Activated T-cell treated with anti-CD3 and anti-CD28 coated beads, Interleukin-2, amount 50 U/mL, for 4 hours (primary cell): ENCODE results near the gene GABRB2. TPM values are rescaled to one million over a fixed set of nuclear protein-coding genes. Genes with fewer than 3 reads are reported as not detected.
"Not testable (repeated sequence)": the region's sequence is repeated elsewhere in the genome, so short reads cannot be mapped to it uniquely, and the experiment has no call there.

Experiments used
- ATAC-seq, 2 donors: fragments of 200-7000 bp; cut with Tn5 transposase; one replicate each; pipeline ENCODE4 v1.10.0; 2021
- DNase-seq: peaks from one replicate; pipeline ENCODE4 v3.0.0-alpha.2; 2020
- H3K27me3 Mint-ChIP-seq: one replicate; pipeline ENCODE4 v1.8.0; 2021; ENCODE audit warnings: low read depth, mixed read lengths
- H3K36me3 Mint-ChIP-seq: one replicate; pipeline ENCODE4 v1.8.0; 2022; ENCODE audit warnings: mixed read lengths; ENCODE audit not compliant: insufficient read depth
- H3K4me1 Mint-ChIP-seq: one replicate; pipeline ENCODE4 v1.8.0; 2021; ENCODE audit warnings: low read depth, mixed read lengths
- H3K4me3 Mint-ChIP-seq: one replicate; pipeline ENCODE4 v1.8.0; 2021; ENCODE audit warnings: mild to moderate bottlenecking, moderate library complexity, mixed read lengths
- H3K9me3 Mint-ChIP-seq: one replicate; pipeline ENCODE4 v1.8.0; 2021; ENCODE audit warnings: mixed read lengths
- total RNA-seq, 3 donors: library from RNA; stranded (reverse); gene quantifications; one replicate each; pipeline ENCODE4 v1.2.1, GENCODE V29; 2021

GABRB2 gene
- total RNA-seq, 3 donors from 2014 or later: not detected

- Mint-ChIP-seq H3K4me3 (no peak overlapping the region), H3K27me3 (no peaks in the 10 kb centered on the region), H3K4me1 (no peaks in the 10 kb centered on the region), H3K9me3 (peaks cover 3% of the 10 kb centered on the region), H3K36me3 (no peaks in the 10 kb centered on the region)
- no peak for ATAC-seq
- DNase-seq: no peak
Measured at GRCh38 chr5:161284445-161284844, 262.1 kb downstream of the GABRB2 start.

GRCh38 chr5:161283296-161283695, 263.2 kb downstream of the GABRB2 start:
- DNase-seq: no peak
- Mint-ChIP-seq H3K9me3 (peaks cover 3% of the 10 kb centered on the region), H3K4me1 (no peaks in the 10 kb centered on the region), H3K36me3 (no peaks in the 10 kb centered on the region), H3K4me3 (no peak overlapping the region), H3K27me3 (no peaks in the 10 kb centered on the region)
- no peak for ATAC-seq

GRCh38 chr5:161278739-161279660, 267.5 kb downstream of the GABRB2 start:
- DNase-seq (no peak), ATAC-seq (no peak)

GRCh38 chr5:161277011-161277410, 269.5 kb downstream of the GABRB2 start:
- H3K4me3 Mint-ChIP-seq: no peak overlapping the region
- H3K36me3 Mint-ChIP-seq: no peaks in the 10 kb centered on the region
- no peaks in the 10 kb centered on the region for H3K27me3 Mint-ChIP-seq
- H3K4me1 Mint-ChIP-seq: no peaks in the 10 kb centered on the region
- ATAC-seq (no peak), DNase-seq (no peak)
- H3K9me3 Mint-ChIP-seq: peaks cover 3% of the 10 kb centered on the region

More at GRCh38 chr5:161278739-161279660, 267.5 kb downstream of the GABRB2 start:
- H3K4me3 Mint-ChIP-seq: no peak overlapping the region
- no peaks in the 10 kb centered on the region for H3K4me1 Mint-ChIP-seq
- no peaks in the 10 kb centered on the region for H3K27me3 Mint-ChIP-seq
- H3K36me3 Mint-ChIP-seq: no peaks in the 10 kb centered on the region
- H3K9me3 Mint-ChIP-seq: peaks cover 3% of the 10 kb centered on the region

GRCh38 chr5:161274951-161275350, 271.6 kb downstream of the GABRB2 start:
- H3K27me3 Mint-ChIP-seq: no peaks in the 10 kb centered on the region
- DNase-seq: no peak
- ATAC-seq: no peak
- no peaks in the 10 kb centered on the region for H3K9me3 Mint-ChIP-seq
- H3K4me3 Mint-ChIP-seq: no peak overlapping the region
- no peaks in the 10 kb centered on the region for H3K4me1 Mint-ChIP-seq
- no peaks in the 10 kb centered on the region for H3K36me3 Mint-ChIP-seq

- peaks cover 7% of the 10 kb centered on the region for H3K9me3 Mint-ChIP-seq
- no peak overlapping the region for H3K4me3 Mint-ChIP-seq
- no peaks in the 10 kb centered on the region for H3K4me1 Mint-ChIP-seq
- H3K27me3 Mint-ChIP-seq: no peaks in the 10 kb centered on the region
- ATAC-seq: no peak
- H3K36me3 Mint-ChIP-seq: no peaks in the 10 kb centered on the region
- no peak for DNase-seq
Measured at GRCh38 chr5:161273410-161273809, 273.1 kb downstream of the GABRB2 start.

- H3K27me3 Mint-ChIP-seq: no peaks in the 10 kb centered on the region
- peaks cover 8% of the 10 kb centered on the region for H3K9me3 Mint-ChIP-seq
- no peak for DNase-seq
- H3K4me3 Mint-ChIP-seq: no peak overlapping the region
- no peaks in the 10 kb centered on the region for H3K36me3 Mint-ChIP-seq
- ATAC-seq: no peak
- H3K4me1 Mint-ChIP-seq: no peaks in the 10 kb centered on the region
Measured at GRCh38 chr5:161271816-161272215, 274.7 kb downstream of the GABRB2 start.

GRCh38 chr5:161269125-161269524, 277.4 kb downstream of the GABRB2 start:
- no peaks in the 10 kb centered on the region for H3K27me3 Mint-ChIP-seq

GRCh38 chr5:161266954-161267353, 279.6 kb downstream of the GABRB2 start:
- Mint-ChIP-seq H3K9me3 (peaks cover 8% of the 10 kb centered on the region), H3K27me3 (no peaks in the 10 kb centered on the region), H3K36me3 (no peaks in the 10 kb centered on the region), H3K4me1 (no peaks in the 10 kb centered on the region), H3K4me3 (no peak overlapping the region)
- ATAC-seq (no peak), DNase-seq (no peak)

More at GRCh38 chr5:161269125-161269524, 277.4 kb downstream of the GABRB2 start:
- ATAC-seq (no peak), DNase-seq (no peak)
- H3K4me3 Mint-ChIP-seq: no peak overlapping the region
- no peaks in the 10 kb centered on the region for H3K4me1 Mint-ChIP-seq
- no peaks in the 10 kb centered on the region for H3K36me3 Mint-ChIP-seq
- peaks cover 8% of the 10 kb centered on the region for H3K9me3 Mint-ChIP-seq

- H3K4me3 Mint-ChIP-seq: no peak overlapping the region
- no peak for ATAC-seq
- no peaks in the 10 kb centered on the region for H3K27me3 Mint-ChIP-seq
- H3K36me3 Mint-ChIP-seq: no peaks in the 10 kb centered on the region
- H3K9me3 Mint-ChIP-seq: peaks cover 8% of the 10 kb centered on the region
- no peak for DNase-seq
- no peaks in the 10 kb centered on the region for H3K4me1 Mint-ChIP-seq
Measured at GRCh38 chr5:161265006-161265405, 281.5 kb downstream of the GABRB2 start.

- no peak for ATAC-seq
- Mint-ChIP-seq H3K4me3 (no peak overlapping the region), H3K27me3 (no peaks in the 10 kb centered on the region), H3K36me3 (no peaks in the 10 kb centered on the region), H3K9me3 (no peaks in the 10 kb centered on the region), H3K4me1 (no peaks in the 10 kb centered on the region)
- no peak for DNase-seq
Measured at GRCh38 chr5:161263191-161263590, 283.3 kb downstream of the GABRB2 start.

GRCh38 chr5:161261668-161262323, 284.7 kb downstream of the GABRB2 start:
- Mint-ChIP-seq H3K27me3 (no peaks in the 10 kb centered on the region), H3K36me3 (no peaks in the 10 kb centered on the region), H3K4me1 (no peaks in the 10 kb centered on the region), H3K4me3 (no peak overlapping the region), H3K9me3 (no peaks in the 10 kb centered on the region)
- no peak for ATAC-seq
- no peak for DNase-seq

GRCh38 chr5:161258438-161258837, 288.1 kb downstream of the GABRB2 start:
- ATAC-seq (no peak), DNase-seq (no peak)
- Mint-ChIP-seq H3K9me3 (no peaks in the 10 kb centered on the region), H3K27me3 (no peaks in the 10 kb centered on the region), H3K4me1 (no peaks in the 10 kb centered on the region), H3K36me3 (no peaks in the 10 kb centered on the region), H3K4me3 (no peak overlapping the region)

- ATAC-seq (no peak), DNase-seq (no peak)
- Mint-ChIP-seq H3K27me3 (no peaks in the 10 kb centered on the region), H3K9me3 (no peaks in the 10 kb centered on the region), H3K4me1 (no peaks in the 10 kb centered on the region), H3K4me3 (no peak overlapping the region), H3K36me3 (no peaks in the 10 kb centered on the region)
Measured at GRCh38 chr5:161256957-161257356, 289.6 kb downstream of the GABRB2 start.

GRCh38 chr5:161252955-161253354, 293.6 kb downstream of the GABRB2 start:
- not testable (repeated sequence) for ATAC-seq, H3K27me3 Mint-ChIP-seq, DNase-seq, H3K9me3 Mint-ChIP-seq, H3K4me1 Mint-ChIP-seq, H3K4me3 Mint-ChIP-seq, H3K36me3 Mint-ChIP-seq
